OCI-LY7 (cell line): ENCODE measurements around the gene FUT7. TPM values are rescaled to one million over a fixed set of nuclear protein-coding genes. Genes with fewer than 3 reads are reported as not detected.

ENCODE experiments used
- Bru-seq: library from RNA; stranded (reverse); fragments of 400-500 nt; gene quantifications from one replicate; lab custom pipeline; 2021; lab: Mats Ljungman, UMichigan
- BruChase-seq, 2 experiments: library from RNA; stranded (reverse); fragments of 400-500 nt; gene quantifications; one replicate each; lab custom pipeline; 2021; lab: Mats Ljungman, UMichigan
- BruUV-seq: library from RNA; stranded (reverse); fragments of 400-500 nt; replicated peaks from 2 replicates; lab custom pipeline; 2021; lab: Mats Ljungman, UMichigan
- CTCF ChIA-PET: fragments of 300-600 bp; sonication (Branson Sonifier 250); formaldehyde crosslinking; loops from one replicate; lab custom pipeline; 2022; ENCODE audit warnings: antibody characterized with exemption; ENCODE audit not compliant: unreplicated experiment; lab: Charles Lee
- POLR2A ChIA-PET: fragments of 300-600 bp; sonication (Branson Sonifier 250); formaldehyde crosslinking; loops from one replicate; lab custom pipeline; 2022; ENCODE audit warnings: antibody characterized with exemption; lab: Charles Lee
- DNase-seq: peaks from one replicate; pipeline ENCODE4 v3.0.0-alpha.2; 2015; ENCODE audit warnings: low spot score
- H2AFZ ChIP-seq: fragments of 200-600 bp; sonication (generic), shearing (Covaris generic); 2 replicates; pipeline ENCODE4 v1.6.1; 2014; ENCODE audit warnings: mild to moderate bottlenecking, antibody characterized with exemption, low read length, moderate library complexity
- H3K27ac ChIP-seq: fragments of 200-600 bp; sonication (generic); 2 replicates; pipeline ENCODE4 v1.5.1; 2014; ENCODE audit warnings: mixed run types, low read depth, mild to moderate bottlenecking, moderate library complexity, low read length, inconsistent platforms; ENCODE audit not compliant: poor library complexity, severe bottlenecking
- H3K36me3 ChIP-seq: fragments of 200-600 bp; sonication (generic); 2 replicates; pipeline ENCODE4 v1.6.1; 2014; ENCODE audit warnings: mild to moderate bottlenecking, antibody characterized with exemption, low read length, moderate library complexity, mixed read lengths; ENCODE audit not compliant: insufficient read depth
- H3K4me1 ChIP-seq: fragments of 200-600 bp; sonication (generic); 2 replicates; pipeline ENCODE4 v1.5.1; 2014; ENCODE audit warnings: mild to moderate bottlenecking, low read length; ENCODE audit not compliant: insufficient read depth, poor library complexity, severe bottlenecking
- H3K4me2 ChIP-seq: fragments of 200-600 bp; sonication (generic); 2 replicates; pipeline ENCODE4 v1.6.1; 2014; ENCODE audit warnings: mild to moderate bottlenecking, low read length
- H3K4me3 ChIP-seq: fragments of 200-600 bp; sonication (generic); 2 replicates; pipeline ENCODE4 v1.5.1; 2014; ENCODE audit warnings: mild to moderate bottlenecking, low read depth, low read length; ENCODE audit not compliant: poor library complexity, severe bottlenecking
- H3K79me2 ChIP-seq: fragments of 200-600 bp; sonication (generic); 2 replicates; pipeline ENCODE4 v1.6.1; 2016; ENCODE audit warnings: low read depth, mild to moderate bottlenecking, low read length, moderate library complexity, mixed read lengths; ENCODE audit not compliant: insufficient read depth
- H3K9me2 ChIP-seq: fragments of 200-600 bp; sonication (generic); 2 replicates; pipeline ENCODE4 v1.6.1; 2016; ENCODE audit warnings: mild to moderate bottlenecking, low read length, mixed read lengths; ENCODE audit not compliant: insufficient read depth
- H3K9me3 ChIP-seq: fragments of 200-600 bp; sonication (generic); 2 replicates; pipeline ENCODE4 v1.6.1; 2014; ENCODE audit warnings: mild to moderate bottlenecking, mixed run types, low read length, mixed read lengths
- H4K20me1 ChIP-seq: fragments of 200-600 bp; sonication (generic); 2 replicates; pipeline ENCODE4 v1.6.1; 2014; ENCODE audit warnings: mild to moderate bottlenecking, antibody characterized with exemption, low read length, moderate library complexity, mixed read lengths; ENCODE audit not compliant: insufficient read depth
- EZH2phosphoT487 ChIP-seq: fragments of 200-600 bp; sonication (generic); IDR thresholded peaks from 2 replicates; pipeline ENCODE4 v1.6.1; 2018; ENCODE audit warnings: low read depth, borderline replicate concordance, mild to moderate bottlenecking, mixed run types, antibody characterized with exemption, low read length, moderate library complexity, mixed read lengths
- intact Hi-C: fragments of 100-400 bp; cut with micrococcal nuclease; formaldehyde crosslinking; loops from one replicate; pipeline ENCODE4 v1.10.0; 2022; ENCODE audit not compliant: unreplicated experiment
- long read RNA-seq: library from polyadenylated mRNA; stranded (forward); transcript quantifications from one replicate; pipeline ENCODE4 v2.0.0, GENCODE V29; 2022
- total RNA-seq, 2 experiments: library from RNA; depleted of rRNA in 1 of 2; stranded (reverse); fragments of >200 nt in 1 of 2; shearing (Covaris generic) in 1 of 2; gene quantifications; 2 replicates each; pipeline ENCODE4 v1.2.3, GENCODE V29; 2014 to 2022
- TF ChIP-seq, protein P1 (sequence below): fragments of 200-600 bp; sonication (generic); conservative IDR thresholded peaks from 2 replicates; pipeline ENCODE4 v1.5.1; 2014; ENCODE audit warnings: mild to moderate bottlenecking, antibody characterized with exemption, low read length, moderate library complexity, mixed read lengths

FUT7 gene, protein sequence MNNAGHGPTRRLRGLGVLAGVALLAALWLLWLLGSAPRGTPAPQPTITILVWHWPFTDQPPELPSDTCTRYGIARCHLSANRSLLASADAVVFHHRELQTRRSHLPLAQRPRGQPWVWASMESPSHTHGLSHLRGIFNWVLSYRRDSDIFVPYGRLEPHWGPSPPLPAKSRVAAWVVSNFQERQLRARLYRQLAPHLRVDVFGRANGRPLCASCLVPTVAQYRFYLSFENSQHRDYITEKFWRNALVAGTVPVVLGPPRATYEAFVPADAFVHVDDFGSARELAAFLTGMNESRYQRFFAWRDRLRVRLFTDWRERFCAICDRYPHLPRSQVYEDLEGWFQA
- total RNA-seq (2014; rRNA removed; shearing (Covaris generic)): not detected in 2 replicates
- 0.21 TPM in 1 of 2 replicates, not detected in the other for total RNA-seq (2022)
- percentile 19 among the genes with signal in this experiment for Bru-seq, nascent RNA
- not detected for BruChase-seq, experiment 1, labeled RNA remaining after a 6-hour chase
- not detected for BruChase-seq, experiment 2, labeled RNA remaining after a 2-hour chase
- long read RNA-seq: 0 reads

DNA sequence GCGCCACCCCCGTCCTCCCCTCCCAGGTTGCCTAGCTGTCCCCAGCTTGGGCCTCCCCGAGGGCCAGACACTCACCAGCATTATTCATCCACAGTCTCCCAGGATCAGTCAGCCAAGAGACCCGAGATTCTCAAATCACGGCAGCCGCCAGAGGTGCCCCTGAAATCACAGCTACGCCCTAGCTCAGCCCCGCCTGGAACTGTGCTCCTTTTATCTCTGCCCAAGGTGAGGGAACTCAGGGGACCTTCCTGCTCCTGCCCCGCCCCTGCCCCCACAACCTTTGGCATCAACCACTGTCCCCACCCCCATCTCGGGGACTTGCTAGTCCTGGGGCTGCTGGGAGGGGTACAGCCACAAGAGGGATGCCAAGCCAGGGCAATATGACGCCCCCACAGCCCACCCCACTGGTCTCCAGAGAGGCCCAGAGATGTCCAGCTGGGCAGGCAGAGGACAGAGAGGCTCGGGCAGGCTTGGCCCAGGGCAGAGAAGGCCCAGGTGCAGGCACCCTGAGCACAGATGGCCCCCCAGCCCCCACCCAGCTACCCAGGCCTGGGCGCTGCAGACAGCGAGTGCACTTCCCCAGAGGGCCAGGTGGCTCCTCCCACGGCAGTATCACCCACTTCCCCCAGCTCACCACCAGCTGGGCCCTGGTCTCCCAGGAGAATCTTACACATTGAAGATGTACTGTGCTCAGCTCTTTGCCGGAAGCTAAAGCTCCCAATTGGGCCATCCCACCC lies at the start of gene FUT7:
Gene FUT7 (minus strand): TSS at position 185 of the 737 bp plus-strand sequence. CDS start 97 bp downstream, at position 88.
- peak; percentile 51 for DNase-seq
- Histone ChIP-seq H3K27ac (no peak within 1 kb of the TSS), H4K20me1 (no peaks in the 10 kb centered on the region), H3K4me3 (no peak within 1 kb of the TSS), H3K9me3 (no peaks in the 10 kb centered on the region), H3K4me1 (peaks cover 42% of the 10 kb centered on the region), H3K36me3 (no peaks in the 10 kb centered on the region), H2AFZ (no peak within 1 kb of the TSS), H3K9me2 (no peaks in the 10 kb centered on the region), H3K4me2 (no peak within 1 kb of the TSS; the same call in 1 of the 2 replicates), H3K79me2 (no peaks in the 10 kb centered on the region)
- ChIA-PET CTCF (no interaction called here), POLR2A (interaction anchor here (0.5 kb wide), 1 partner anchor 92 kb away, joined by 3 read pairs; no protein-coding TSS in a partner anchor)
- intact Hi-C loops: no loop called here
- TF ChIP-seq, protein P1, sequence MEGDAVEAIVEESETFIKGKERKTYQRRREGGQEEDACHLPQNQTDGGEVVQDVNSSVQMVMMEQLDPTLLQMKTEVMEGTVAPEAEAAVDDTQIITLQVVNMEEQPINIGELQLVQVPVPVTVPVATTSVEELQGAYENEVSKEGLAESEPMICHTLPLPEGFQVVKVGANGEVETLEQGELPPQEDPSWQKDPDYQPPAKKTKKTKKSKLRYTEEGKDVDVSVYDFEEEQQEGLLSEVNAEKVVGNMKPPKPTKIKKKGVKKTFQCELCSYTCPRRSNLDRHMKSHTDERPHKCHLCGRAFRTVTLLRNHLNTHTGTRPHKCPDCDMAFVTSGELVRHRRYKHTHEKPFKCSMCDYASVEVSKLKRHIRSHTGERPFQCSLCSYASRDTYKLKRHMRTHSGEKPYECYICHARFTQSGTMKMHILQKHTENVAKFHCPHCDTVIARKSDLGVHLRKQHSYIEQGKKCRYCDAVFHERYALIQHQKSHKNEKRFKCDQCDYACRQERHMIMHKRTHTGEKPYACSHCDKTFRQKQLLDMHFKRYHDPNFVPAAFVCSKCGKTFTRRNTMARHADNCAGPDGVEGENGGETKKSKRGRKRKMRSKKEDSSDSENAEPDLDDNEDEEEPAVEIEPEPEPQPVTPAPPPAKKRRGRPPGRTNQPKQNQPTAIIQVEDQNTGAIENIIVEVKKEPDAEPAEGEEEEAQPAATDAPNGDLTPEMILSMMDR: no peak
- TF ChIP-seq EZH2phosphoT487: no peak
- BruUV-seq: no TSS peak

GRCh38 chr9:137080260-137081122 lies 48.6 kb upstream of the FUT7 start:
- CTCF ChIA-PET: no interaction called here
- BruUV-seq: no TSS peak

More at GRCh38 chr9:137080260-137081122, 48.6 kb upstream of the FUT7 start:
- Histone ChIP-seq H2AFZ (no peak overlapping the region), H3K79me2 (no peaks in the 10 kb centered on the region), H3K9me2 (no peaks in the 10 kb centered on the region), H4K20me1 (no peaks in the 10 kb centered on the region), H3K36me3 (no peaks in the 10 kb centered on the region), H3K27ac (no peak overlapping the region), H3K4me1 (peaks cover 19% of the 10 kb centered on the region), H3K9me3 (no peaks in the 10 kb centered on the region), H3K4me2 (no peak overlapping the region), H3K4me3 (no peak overlapping the region)
- no peak for DNase-seq
- TF ChIP-seq, protein P1: no peak
- TF ChIP-seq EZH2phosphoT487: no peak
- POLR2A ChIA-PET: no interaction called here
- intact Hi-C loops: no loop called here
